Inflammatory macrophage treated with lipopolysaccharide for 4 hours (primary cell): ENCODE data around the gene CELA2A.
"Not testable (repeated sequence)": the region's sequence is repeated elsewhere in the genome, so short reads cannot be mapped to it uniquely, and the experiment has no call there.

Experiments
- DNase-seq: peaks from one replicate; pipeline ENCODE4 v3.0.0-alpha.2; 2020

CELA2A gene

GRCh38 chr1:15471067-15471466 lies 14.5 kb downstream of the CELA2A start:
- not testable (repeated sequence) for DNase-seq

DNA sequence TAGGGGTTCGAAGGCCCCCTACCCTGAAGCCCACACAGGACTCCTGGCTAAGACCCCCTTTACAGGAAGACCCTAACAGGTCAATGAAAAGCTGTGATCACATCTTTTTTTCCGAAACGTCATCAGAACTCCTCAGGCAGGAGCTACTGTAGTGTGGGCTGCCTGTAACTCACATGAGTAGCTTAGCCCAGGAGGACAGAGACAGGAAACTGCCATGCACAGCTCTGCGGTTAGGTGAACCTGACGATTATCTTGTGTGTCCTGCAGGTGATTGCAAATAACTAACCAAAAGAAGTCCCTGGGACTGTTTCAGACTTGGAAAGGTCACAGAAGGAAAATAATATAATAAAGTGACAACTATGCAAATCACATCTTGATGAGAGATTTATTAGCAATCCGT lies 15.2 kb downstream of the CELA2A start:
- not testable (repeated sequence) for DNase-seq

- no peak for DNase-seq
These were observed 16.1 kb downstream of the CELA2A start for GRCh38 chr1:15472587-15472986.

GRCh38 chr1:15475752-15476314 lies 19.3 kb downstream of the CELA2A start, which contains the start of gene CELA2B:
TSS of gene CELA2B (plus strand) at chr1:15476104. CDS start at chr1:15476126, 22 bp downstream.
- no peak for DNase-seq

GRCh38 chr1:15476927-15477326 lies 20.4 kb downstream of the CELA2A start:
- DNase-seq: no peak

GRCh38 chr1:15477646-15478212 lies 21.2 kb downstream of the CELA2A start:
- no peak for DNase-seq

- DNase-seq: no peak
These were observed 23.3 kb downstream of the CELA2A start for GRCh38 chr1:15479654-15480347.

DNA sequence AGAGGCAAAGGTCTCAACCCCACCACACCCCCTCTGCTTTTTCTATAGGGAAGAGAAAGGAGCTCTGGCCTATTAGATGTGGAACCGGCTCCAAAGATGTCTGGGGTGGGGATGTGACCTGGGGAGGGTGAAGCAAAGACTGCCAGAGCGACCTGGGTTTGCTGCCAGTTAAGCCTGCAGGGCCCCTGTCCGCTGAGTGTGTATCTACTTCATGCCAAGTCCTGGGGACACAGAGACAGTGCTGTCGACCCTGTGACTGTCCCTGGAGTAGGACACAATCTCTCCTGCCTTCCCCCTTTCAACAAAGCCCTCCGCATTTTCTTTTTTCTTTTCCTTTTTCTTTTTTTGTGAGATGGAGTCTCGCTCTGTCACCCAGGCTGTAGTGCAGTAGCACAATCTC lies 25.9 kb downstream of the CELA2A start:
- DNase-seq: not testable (repeated sequence)

DNA sequence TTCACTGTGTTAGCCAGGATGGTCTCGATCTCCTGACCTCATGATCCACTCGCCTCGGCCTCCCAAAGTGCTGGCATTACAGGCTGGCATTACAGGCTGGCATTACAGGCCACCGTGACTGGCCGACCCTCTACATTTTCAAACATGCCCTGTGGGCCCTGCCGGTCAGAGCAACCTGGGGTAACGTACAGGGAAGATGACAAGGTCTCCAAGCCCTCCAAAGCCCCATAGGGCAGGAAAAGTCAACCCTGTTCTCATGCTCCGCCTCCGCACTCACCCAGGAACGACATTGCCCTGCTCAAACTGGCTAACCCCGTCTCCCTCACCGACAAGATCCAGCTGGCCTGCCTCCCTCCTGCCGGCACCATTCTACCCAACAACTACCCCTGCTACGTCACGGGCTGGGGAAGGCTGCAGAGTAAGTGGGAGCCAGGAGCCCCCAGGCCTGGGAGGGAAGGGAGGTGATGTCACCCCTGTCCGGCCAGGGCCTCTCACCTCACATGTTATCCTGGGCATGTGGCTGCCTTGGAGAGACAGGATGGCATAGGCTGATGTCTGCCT lies 26.5 kb downstream of the CELA2A start:
- DNase-seq: not testable (repeated sequence)

DNA sequence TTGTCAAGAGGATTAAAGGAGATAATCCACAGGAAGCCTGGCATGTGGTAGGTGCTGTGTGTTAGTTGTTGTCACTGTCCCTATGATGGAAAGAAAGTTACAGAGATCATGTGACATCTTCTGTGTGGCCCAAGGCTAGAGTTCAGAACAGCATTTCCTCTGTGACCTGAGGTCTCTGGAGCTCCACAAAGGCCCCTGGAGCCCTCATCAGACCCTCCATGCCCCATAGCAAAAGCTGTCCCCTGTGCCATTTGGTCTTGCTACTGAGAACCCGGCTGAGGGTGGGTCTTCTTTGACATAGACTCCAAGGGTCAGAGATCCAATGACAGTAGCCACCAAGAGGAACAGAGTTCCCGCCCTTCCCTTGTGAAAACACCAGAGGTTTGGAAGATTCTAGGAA lies 27.4 kb downstream of the CELA2A start:
- DNase-seq: peak; percentile 16

DNA sequence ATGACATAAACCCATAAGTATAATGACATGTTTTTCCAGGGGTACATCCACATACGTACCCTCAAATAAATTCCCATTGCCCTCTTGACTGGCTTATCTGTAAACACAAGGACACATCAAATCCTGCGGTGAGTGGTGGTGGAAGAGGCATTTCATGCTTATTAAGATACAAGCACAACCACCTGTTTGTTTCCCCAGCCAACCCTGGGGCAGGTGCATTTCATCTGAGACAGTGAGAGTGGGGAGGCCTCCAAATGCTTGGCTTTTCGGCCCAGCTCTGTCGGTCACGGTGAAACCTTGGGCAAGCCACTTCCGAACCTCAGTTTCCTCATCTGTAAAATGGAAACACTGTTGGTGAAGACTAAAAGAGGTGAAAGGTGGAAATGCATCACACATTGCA lies 27.9 kb downstream of the CELA2A start:
- not testable (repeated sequence) for DNase-seq

- DNase-seq: no peak
These were observed 29.1 kb downstream of the CELA2A start for GRCh38 chr1:15485636-15486035.

GRCh38 chr1:15486844-15487610 lies 30.5 kb downstream of the CELA2A start:
- not testable (repeated sequence) for DNase-seq

DNA sequence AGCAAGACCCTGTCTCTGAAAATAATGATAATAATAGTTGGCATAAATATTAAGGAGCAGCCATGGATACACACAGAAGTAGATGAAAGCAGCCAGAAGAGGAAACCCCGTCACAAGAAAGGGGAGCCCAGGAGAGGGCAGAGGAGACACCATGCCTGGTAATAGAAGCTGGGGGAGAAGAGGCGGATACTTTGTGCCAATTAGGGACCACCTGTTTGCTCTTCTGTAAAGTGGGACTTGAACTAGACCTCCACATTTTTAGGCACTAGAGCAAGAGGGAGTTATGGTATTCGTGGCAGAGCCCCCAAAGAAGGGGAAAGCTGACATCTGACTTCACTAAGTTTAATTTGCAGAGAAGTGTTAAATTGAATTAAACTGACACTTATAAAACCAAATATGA lies 31.8 kb downstream of the CELA2A start:
- DNase-seq: no peak

DNA sequence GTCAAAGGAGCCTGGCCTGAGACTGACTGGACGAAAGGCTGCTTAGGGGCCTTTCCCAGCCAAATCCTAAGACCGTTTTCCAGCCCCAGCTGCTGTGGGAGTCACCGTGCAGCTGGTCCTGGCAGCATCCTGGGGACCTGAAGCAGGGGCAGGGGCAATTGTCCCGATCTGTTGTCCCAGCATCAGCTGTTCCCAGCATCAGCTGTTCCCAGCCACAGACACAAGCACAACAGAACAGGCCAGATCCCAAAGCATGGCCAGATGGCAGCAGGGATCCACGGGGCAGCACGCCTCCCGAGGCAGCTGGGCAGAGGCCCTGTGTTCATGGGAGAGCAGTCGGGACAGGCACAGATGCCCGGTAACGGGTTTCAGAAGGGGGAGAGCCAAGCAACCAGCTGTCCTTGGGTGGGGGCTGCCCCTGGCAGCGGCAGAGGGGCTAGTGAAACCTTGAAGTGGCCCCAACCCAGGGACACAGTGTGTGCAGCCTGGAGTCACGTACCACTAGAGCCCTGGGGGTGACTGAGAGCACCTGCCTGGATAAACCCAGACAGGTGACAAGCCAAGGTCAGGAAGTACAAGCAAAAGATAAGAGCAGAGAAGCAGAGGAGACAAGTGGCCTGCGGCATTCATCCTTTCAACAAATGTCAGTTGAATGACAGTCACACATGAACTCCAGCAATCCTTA lies 32.7 kb downstream of the CELA2A start:
- DNase-seq: no peak

- DNase-seq: not testable (repeated sequence)
These were observed 34.5 kb downstream of the CELA2A start for GRCh38 chr1:15491010-15491409.

DNA sequence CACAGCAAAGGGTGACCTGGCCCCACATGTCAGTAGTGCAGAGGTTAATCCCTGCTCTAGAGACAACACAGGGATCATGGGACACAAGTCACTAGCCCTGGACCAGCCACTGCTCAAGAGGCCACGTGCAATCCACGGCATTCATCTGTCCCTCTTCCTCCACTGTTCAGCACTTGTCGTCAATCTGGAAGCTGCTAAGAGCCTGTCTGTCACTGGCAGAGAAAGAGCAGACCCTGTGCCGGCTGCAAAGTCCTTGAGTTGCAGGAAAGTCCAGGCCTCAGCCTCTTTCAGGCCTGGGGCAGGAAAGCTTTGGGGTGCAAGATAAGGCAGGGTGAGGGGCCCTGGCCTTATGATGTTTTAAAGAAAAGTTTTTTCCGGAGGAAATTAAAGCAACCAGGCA lies 36.1 kb downstream of the CELA2A start:
- DNase-seq: no peak

GRCh38 chr1:15493869-15494390 lies 37.4 kb downstream of the CELA2A start:
- DNase-seq: no peak

GRCh38 chr1:15500184-15501178 lies 43.9 kb downstream of the CELA2A start:
- DNase-seq: no peak

- DNase-seq: peak; percentile 62
These were observed 44.9 kb downstream of the CELA2A start for GRCh38 chr1:15501208-15502032.
